HepG2 (cell line): Measurements from ENCODE around the gene TTC28. TPM values are rescaled to one million over a fixed set of nuclear protein-coding genes. Genes with fewer than 3 reads are reported as not detected.

Experiments used
- ATAC-seq: fragments of 200-7000 bp; cut with Tn5 transposase; 3 replicates; pipeline ENCODE4 v1.9.1; 2020; ENCODE audit warnings: mild to moderate bottlenecking, moderate library complexity
- BruUV-seq: library from RNA; stranded (reverse); fragments of 400-500 nt; replicated peaks from 2 replicates; lab custom pipeline; 2021; lab: Mats Ljungman, UMichigan
- CTCF ChIA-PET: fragments of 300-600 bp; formaldehyde crosslinking; extraction: SDS; loops from one replicate; lab custom pipeline; 2021; ENCODE audit warnings: low total read pairs, inconsistent platforms, low intra/inter-chr PET ratio; lab: Yijun Ruan, JAX
- POLR2A ChIA-PET: fragments of 350-600 bp; sonication (Branson Sonifier 250); formaldehyde crosslinking; loops from one replicate; lab custom pipeline; 2020; ENCODE audit warnings: antibody characterized with exemption, inconsistent platforms; lab: Yijun Ruan, JAX
- DNase-seq: peaks from one replicate; pipeline ENCODE4 v3.0.0-alpha.2; 2015; ENCODE audit warnings: low spot score
- FAIRE-seq: peaks from 3 replicates; lab custom pipeline; 2011; peaks lifted over from hg19 to GRCh38; lab: Jason Lieb, UNC
- H2AFZ ChIP-seq: one replicate; pipeline ENCODE4 v1.6.1; 2011; ENCODE audit warnings: low read length, inconsistent platforms
- H3K27ac ChIP-seq: fragments of 300-600 bp; 3 replicates; pipeline ENCODE4 v1.8.0; 2011; ENCODE audit warnings: mixed run types, mild to moderate bottlenecking, mixed read lengths, low read length, inconsistent platforms; ENCODE audit not compliant: insufficient read depth; ENCODE audit errors: extremely low read length
- H3K27me3 ChIP-seq, 2 experiments: fragments of 200-600 bp in 1 of 2; 2 replicates in 1 of 2; 3 replicates in 1 of 2; pipeline versions ENCODE4 v1.6.0 to v1.8.0; 2011; ENCODE audit warnings: low read length in 2 of 2, mild to moderate bottlenecking in 2 of 2, moderate library complexity in 2 of 2, inconsistent platforms in 1 of 2; ENCODE audit not compliant: insufficient read depth in 2 of 2, control insufficient read depth in 1 of 2
- H3K36me3 ChIP-seq, 2 experiments: fragments of 200-600 bp in 1 of 2; replicated peaks in 1 of 2; 2 replicates in 1 of 2; 3 replicates in 1 of 2; pipeline versions ENCODE4 v1.5.1 to v1.8.0; 2011; ENCODE audit warnings: low read length in 2 of 2, inconsistent platforms in 1 of 2; ENCODE audit not compliant: insufficient read depth in 2 of 2, control insufficient read depth in 1 of 2
- H3K4me1 ChIP-seq: 2 replicates; pipeline ENCODE4 v1.5.1; 2012; ENCODE audit warnings: low read length, inconsistent platforms; ENCODE audit not compliant: insufficient read depth
- H3K4me2 ChIP-seq: 2 replicates; pipeline ENCODE4 v1.6.0; 2011; ENCODE audit warnings: low read depth, low read length, inconsistent platforms
- H3K4me3 ChIP-seq, 3 experiments: fragments of 200-600 bp in 1 of 3; sonication (generic), shearing (Covaris generic) in 1 of 3; replicated peaks in 1 of 3; 2 replicates each; pipeline ENCODE4 v1.5.1; 2011 to 2016; ENCODE audit warnings: low read length in 3 of 3, inconsistent platforms in 2 of 3, low read depth in 2 of 3, mild to moderate bottlenecking in 2 of 3, control low read depth in 1 of 3, mixed read lengths in 1 of 3; ENCODE audit not compliant: insufficient read depth in 1 of 3
- H3K79me2 ChIP-seq: one replicate; pipeline ENCODE4 v1.6.1; 2011; ENCODE audit warnings: low read length, inconsistent platforms; ENCODE audit not compliant: insufficient read depth
- H3K9ac ChIP-seq: 2 replicates; pipeline ENCODE4 v1.6.0; 2011; ENCODE audit warnings: mild to moderate bottlenecking, low read depth, low read length, inconsistent platforms; ENCODE audit not compliant: insufficient read depth
- H3K9me3 ChIP-seq: 2 replicates; pipeline ENCODE4 v1.5.1; 2012; ENCODE audit warnings: mild to moderate bottlenecking, low read length
- H4K20me1 ChIP-seq: 2 replicates; pipeline ENCODE4 v1.6.0; 2011; ENCODE audit warnings: inconsistent platforms, mild to moderate bottlenecking, low read length, moderate library complexity; ENCODE audit not compliant: insufficient read depth
- PHB2 ChIP-seq: fragments of 450-650 bp; IDR thresholded peaks from 2 replicates; pipeline ENCODE4 v1.6.1; 2018; ENCODE audit not compliant: partially characterized antibody
- PLRG1 ChIP-seq: fragments of 450-650 bp; conservative IDR thresholded peaks from 2 replicates; pipeline ENCODE4 v1.6.1; 2016
- RFX1 ChIP-seq: fragments of 450-650 bp; IDR thresholded peaks from 2 replicates; pipeline ENCODE4 v1.6.1; 2017
- SNAI1 ChIP-seq: sonication (generic); formaldehyde crosslinking; IDR thresholded peaks from 2 replicates; pipeline ENCODE4 v1.5.0; 2020; ENCODE audit warnings: mild to moderate bottlenecking, missing genetic modification reagents, borderline replicate concordance
- TOE1 ChIP-seq: sonication (generic); formaldehyde crosslinking; IDR thresholded peaks from 2 replicates; pipeline ENCODE4 v1.4.0; 2020; ENCODE audit warnings: mild to moderate bottlenecking, missing genetic modification reagents
- WGBS: methylation state at CpG from one replicate; pipeline ENCODE4 v1.1.6; 2017; ENCODE audit warnings: low lambda C conversion rate; 5-methylcytosine and 5-hydroxymethylcytosine counted together
- in situ Hi-C: cut with HindIII; loops from 2 replicates; pipeline ENCODE4 v1.10.0; 2017; ENCODE audit warnings: low pct_unique_long_range_greater_than_20kb; ENCODE audit not compliant: extremely low pct_ligation_motif_present
- intact Hi-C: fragments of 100-400 bp; cut with micrococcal nuclease; formaldehyde crosslinking; loops from one replicate; pipeline ENCODE4 v1.10.0; 2022; ENCODE audit not compliant: unreplicated experiment
- polyA plus RNA-seq, 8 experiments: library from polyadenylated mRNA; depleted of rRNA in 3 of 8; stranded (reverse) in 7 of 8; unstranded in 1 of 8; fragments of >200 nt; fragmentation: Illumina TruSeq in 4 of 8; extraction: Trizol in 4 of 8; gene quantifications; 2 replicates each; pipeline versions ENCODE4 v1.2.1 to v1.2.3, GENCODE V29; 2011 to 2016; ENCODE audit warnings: low read depth in 4 of 8, missing spikeins in 1 of 8, mixed read lengths in 1 of 8; ENCODE audit not compliant: insufficient read depth in 1 of 8
- total RNA-seq, 5 experiments: library from RNA; depleted of rRNA; stranded (reverse); fragments of >200 nt; fragmentation: Illumina TruSeq; extraction: Trizol; gene quantifications; 2 replicates each; pipeline ENCODE4 v1.2.3, GENCODE V29; 2016; ENCODE audit warnings: low read depth in 1 of 5
- TF ChIP-seq, protein P1 (sequence below): sonication (generic); formaldehyde crosslinking; IDR thresholded peaks from 2 replicates; pipeline ENCODE4 v1.4.0; 2020; ENCODE audit warnings: missing genetic modification reagents
- TF ChIP-seq, protein P2 (sequence below): fragments of 450-650 bp; IDR thresholded peaks from 2 replicates; pipeline ENCODE4 v1.6.1; 2017
- TF ChIP-seq, protein P3 (sequence below): sonication (generic); IDR thresholded peaks from 2 replicates; pipeline ENCODE4 v1.6.1; 2016; ENCODE audit warnings: low read depth, borderline replicate concordance

Gene TTC28
- total and polyA plus RNA-seq, 2 of the 13 experiments (the other 11 are each of a cell fraction or from before 2014, with no cell fraction given), result 4.2 to 13.1 TPM

DNA sequence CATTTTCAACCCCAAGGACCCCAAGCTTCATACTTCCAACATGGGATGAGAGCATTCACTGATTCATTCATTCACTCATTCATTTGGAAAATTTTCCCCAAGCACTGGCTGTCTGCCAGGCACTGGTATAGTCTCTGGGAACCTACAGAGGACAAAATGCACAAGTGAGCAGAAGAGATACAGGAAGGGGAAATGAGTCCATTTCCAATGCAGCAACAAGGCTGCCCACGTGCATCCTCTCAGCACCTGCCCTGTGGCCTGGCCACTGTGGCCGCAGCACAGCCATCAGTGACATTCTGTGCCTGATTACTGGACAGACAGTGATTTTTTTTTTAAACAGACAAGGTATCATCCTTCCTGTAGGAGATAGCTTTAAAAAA lies 664.6 kb downstream of the TTC28 start:
- in situ Hi-C loops, result loop anchor here (25.0 kb wide), 2 partner anchors 603 to 1253 kb away; no protein-coding TSS in a partner anchor
- H3K9ac ChIP-seq, result no peak overlapping the region
- DNase-seq (no peak), FAIRE-seq (no peak), ATAC-seq (no peak)
- intact Hi-C loops, result no loop called here
- H3K36me3 ChIP-seq, result peaks cover 1 to 5% of the 10 kb centered on the region in 2 experiments; a peak in 2 of 5 replicates
- WGBS, result 96% methylated on average over 2 of the region's 2 CpGs
- H3K9me3 ChIP-seq, result no peaks in the 10 kb centered on the region
- H3K27me3 ChIP-seq, result no peaks in the 10 kb centered on the region
- no peak overlapping the region for H2AFZ ChIP-seq
- ChIA-PET POLR2A (interaction anchor here (0.7 kb wide), 1 partner anchor 28 kb away, joined by 3 read pairs; no protein-coding TSS in a partner anchor), CTCF (no interaction called here)
- no peak overlapping the region for H3K4me2 ChIP-seq
- no peaks in the 10 kb centered on the region for H3K79me2 ChIP-seq
- no peaks in the 10 kb centered on the region for H3K4me1 ChIP-seq
- no TSS peak for BruUV-seq
- TF ChIP-seq PLRG1 (no peak), RFX1 (no peak), TOE1 (CRISPR knock-in tag) (no peak), SNAI1 (CRISPR knock-in tag) (no peak), PHB2 (no peak)
- TF ChIP-seq, protein P1, sequence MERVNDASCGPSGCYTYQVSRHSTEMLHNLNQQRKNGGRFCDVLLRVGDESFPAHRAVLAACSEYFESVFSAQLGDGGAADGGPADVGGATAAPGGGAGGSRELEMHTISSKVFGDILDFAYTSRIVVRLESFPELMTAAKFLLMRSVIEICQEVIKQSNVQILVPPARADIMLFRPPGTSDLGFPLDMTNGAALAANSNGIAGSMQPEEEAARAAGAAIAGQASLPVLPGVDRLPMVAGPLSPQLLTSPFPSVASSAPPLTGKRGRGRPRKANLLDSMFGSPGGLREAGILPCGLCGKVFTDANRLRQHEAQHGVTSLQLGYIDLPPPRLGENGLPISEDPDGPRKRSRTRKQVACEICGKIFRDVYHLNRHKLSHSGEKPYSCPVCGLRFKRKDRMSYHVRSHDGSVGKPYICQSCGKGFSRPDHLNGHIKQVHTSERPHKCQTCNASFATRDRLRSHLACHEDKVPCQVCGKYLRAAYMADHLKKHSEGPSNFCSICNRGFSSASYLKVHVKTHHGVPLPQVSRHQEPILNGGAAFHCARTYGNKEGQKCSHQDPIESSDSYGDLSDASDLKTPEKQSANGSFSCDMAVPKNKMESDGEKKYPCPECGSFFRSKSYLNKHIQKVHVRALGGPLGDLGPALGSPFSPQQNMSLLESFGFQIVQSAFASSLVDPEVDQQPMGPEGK (CRISPR knock-in tag), result no peak
- TF ChIP-seq, protein P2, sequence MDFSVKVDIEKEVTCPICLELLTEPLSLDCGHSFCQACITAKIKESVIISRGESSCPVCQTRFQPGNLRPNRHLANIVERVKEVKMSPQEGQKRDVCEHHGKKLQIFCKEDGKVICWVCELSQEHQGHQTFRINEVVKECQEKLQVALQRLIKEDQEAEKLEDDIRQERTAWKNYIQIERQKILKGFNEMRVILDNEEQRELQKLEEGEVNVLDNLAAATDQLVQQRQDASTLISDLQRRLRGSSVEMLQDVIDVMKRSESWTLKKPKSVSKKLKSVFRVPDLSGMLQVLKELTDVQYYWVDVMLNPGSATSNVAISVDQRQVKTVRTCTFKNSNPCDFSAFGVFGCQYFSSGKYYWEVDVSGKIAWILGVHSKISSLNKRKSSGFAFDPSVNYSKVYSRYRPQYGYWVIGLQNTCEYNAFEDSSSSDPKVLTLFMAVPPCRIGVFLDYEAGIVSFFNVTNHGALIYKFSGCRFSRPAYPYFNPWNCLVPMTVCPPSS, result no peak
- TF ChIP-seq, protein P3, sequence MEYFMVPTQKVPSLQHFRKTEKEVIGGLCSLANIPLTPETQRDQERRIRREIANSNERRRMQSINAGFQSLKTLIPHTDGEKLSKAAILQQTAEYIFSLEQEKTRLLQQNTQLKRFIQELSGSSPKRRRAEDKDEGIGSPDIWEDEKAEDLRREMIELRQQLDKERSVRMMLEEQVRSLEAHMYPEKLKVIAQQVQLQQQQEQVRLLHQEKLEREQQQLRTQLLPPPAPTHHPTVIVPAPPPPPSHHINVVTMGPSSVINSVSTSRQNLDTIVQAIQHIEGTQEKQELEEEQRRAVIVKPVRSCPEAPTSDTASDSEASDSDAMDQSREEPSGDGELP, result no peak
- H4K20me1 ChIP-seq, result no peaks in the 10 kb centered on the region; the same call in 1 of the 2 replicates
- no peak overlapping the region for H3K27ac ChIP-seq
- no peak overlapping the region for H3K4me3 ChIP-seq
